IPS DF 19.7 (cell line): ENCODE measurements around the gene F11.
"Not testable (repeated sequence)": the region's sequence is repeated elsewhere in the genome, so short reads cannot be mapped to it uniquely, and the experiment has no call there.

Experiments
- DNase-seq: peaks from one replicate; pipeline ENCODE4 v3.0.0-alpha.2; 2013; ENCODE audit warnings: low read depth, low spot score

F11 gene

DNA sequence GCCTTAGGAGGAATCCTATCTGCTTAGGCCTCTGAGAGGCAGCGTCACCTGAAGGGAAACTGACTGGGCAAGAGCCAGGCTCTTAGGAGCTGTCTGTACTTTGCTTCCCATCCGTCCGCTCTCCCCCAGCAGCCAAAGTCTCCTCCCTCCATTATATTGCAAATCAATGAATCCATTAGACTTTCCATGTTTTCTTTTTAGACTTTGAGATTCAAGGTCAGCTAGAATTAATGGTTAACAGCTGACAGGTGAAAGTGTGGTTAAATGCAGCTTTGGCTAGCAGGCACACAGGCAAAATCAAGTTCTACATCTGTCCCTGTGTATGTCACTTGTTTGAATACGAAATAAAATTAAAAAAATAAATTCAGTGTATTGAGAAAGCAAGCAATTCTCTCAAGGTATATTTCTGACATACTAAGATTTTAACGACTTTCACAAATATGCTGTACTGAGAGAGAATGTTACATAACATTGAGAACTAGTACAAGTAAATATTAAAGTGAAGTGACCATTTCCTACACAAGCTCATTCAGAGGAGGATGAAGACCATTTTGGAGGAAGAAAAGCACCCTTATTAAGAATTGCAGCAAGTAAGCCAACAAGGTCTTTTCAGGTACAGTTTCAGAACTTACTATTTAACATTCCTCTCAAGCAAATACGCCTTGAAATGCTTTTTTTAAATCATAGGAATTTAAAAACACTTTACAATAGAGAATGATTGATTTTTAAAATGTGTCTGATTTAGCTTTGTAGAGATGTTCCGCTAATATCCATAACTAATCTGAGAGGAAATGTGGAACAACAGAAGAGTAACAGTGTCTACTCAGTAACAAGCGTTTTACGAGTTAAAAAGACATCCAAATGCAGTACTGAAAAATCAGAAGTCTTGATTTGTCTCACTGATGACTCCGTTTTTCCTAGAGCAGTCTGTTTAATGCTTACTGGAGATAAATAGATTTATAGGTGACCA lies at the start of gene F11:
Gene F11 (plus strand): TSS at position 507 of the 970 bp plus-strand sequence. CDS start 948 bp downstream, outside the sequence.
- DNase-seq = no peak

DNA sequence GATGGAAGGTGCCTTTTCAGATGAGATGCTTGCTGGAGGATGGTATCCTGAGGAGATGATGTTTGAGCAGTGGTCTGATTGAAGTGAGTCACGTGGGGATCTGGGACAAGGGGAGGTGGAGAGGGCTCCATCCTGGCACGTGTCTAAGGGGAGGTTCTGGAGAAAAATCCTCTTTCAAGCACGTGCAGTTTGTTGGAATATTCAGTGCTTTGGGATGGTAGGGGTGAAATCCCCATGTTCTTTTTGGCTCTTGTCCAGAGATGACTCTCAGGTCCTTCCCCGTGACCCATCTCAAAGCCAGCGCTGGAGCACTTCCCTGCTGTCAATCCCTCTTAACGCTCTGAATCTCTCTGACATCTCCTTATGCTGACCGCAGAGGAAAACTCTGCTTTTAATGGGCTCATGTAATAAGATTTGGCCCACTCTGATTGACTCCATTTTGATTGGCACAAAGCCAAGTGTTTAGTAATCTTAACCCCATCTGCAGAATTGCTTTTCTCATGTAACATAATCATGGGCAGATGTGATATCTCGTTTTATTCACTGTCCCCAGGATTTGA lies 49.4 kb upstream of the F11 start:
- DNase-seq = no peak

DNA sequence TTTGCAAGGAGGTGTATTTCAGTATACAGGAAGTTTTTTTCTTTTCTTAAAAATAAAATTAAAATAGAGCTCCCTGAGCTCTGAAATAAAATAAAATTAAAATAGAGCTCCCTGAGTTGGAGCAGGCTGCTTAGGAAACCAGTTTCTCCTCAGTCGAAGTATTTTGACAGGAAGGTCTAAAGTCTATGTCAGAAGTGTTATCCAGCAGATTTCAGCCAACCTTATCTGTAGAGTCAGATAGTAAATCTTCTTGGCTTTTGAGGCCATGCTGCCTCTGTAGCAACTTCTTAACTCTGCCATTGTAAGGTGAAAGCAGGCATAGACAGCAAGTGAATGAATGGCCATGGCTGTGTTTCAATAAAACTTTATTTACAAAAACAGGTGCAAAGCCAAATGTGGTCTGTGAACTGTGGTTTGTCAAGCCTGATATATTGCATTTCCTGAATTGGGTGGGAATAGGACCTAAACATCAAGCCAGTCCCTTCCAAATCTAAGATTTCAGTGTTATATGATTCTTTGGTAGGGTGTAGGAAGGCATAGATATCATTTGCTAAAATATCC lies 48.2 kb upstream of the F11 start:
- no peak for DNase-seq

DNA sequence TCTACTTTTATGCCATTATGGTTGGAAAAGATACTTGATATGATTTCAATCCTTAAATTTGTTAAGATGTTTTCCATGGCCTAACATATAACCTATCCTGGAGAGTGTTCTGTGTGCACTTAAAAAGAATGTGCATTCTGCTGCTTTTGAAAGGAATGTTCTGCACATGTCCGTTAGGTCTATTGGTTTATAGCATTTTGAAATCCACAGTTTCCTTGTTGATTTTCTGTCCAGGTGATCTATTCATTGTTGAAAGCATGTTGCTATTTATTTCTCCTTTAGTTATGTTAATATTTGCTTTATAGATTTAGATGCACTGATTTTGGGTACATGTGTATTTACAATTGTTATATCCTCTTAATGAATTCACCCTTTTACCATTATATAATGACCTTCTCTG lies 44.4 kb upstream of the F11 start:
- no peak for DNase-seq

DNA sequence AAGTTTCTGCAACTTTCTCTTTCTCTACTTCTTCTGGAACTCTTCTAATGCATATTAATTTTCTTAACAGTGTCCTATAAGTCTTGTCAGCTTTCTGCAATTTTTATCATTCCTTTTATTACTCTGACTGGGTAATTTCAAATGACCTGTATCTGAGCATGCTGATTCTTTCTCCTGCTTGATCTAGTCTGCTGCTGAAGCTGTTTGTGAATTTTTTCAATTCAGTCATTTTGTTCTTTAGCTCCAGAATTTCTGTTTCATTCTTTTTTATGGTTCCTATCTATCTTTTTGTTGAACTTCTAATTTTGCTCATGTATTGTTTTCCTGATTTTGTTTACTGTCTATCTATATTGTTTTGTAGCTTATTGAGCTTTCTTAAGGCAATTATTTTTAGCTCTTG lies 40.1 kb upstream of the F11 start:
- no peak for DNase-seq

DNA sequence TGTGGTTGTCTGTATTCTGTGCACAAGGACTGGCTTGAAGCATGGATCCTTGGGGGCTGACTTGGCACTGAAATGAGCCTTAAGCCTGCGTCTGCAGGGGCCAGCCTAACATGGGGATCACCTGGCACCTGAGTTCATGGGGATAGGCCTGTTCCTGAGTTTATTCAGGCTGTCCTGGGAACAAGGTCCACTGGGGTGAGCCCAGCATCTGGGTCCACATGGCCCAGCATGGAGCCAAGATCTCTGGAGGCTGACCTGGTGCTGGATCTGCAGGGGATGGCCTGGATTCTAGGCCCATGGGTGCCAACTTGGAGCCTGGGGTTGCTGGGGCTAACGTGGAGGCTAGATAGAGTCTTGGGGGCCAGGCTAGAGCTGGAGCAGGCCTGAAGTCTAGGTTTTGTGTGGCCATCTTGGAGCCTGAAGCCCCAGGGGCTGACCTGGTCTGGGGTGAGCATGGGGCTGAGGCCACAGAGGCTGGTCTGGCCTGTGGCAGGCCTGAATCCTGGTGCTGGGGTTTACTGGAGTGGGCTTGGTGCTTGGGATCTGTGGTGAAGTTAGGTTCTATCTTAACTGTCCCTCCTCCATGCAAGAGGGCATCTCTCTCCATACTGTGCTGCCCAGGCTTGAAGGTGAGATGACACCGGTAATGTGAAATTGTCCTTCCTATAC lies 39.3 kb upstream of the F11 start:
- DNase-seq = no peak

DNA sequence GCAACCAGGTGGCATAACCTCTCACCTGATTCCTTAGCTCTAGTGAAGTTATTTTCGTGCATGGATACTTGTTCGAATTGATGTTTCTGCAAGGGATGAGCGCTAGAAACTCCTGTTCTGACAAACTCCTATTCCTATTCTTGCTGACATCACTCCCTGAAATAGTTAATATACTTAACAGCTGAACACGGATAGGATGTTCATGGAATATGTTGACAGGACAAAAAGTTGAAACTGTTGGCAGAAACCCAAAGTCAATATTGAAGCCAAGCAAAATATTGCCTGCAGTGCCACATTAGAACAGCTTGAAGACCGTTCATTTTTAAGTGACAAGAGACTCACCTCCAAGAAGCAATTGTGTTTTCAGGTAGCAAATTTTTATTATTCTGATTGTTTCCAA lies 38.8 kb upstream of the F11 start, which contains the start of gene KLKB1:
Gene KLKB1 (plus strand): TSS at position 287 of the 400 bp plus-strand sequence. CDS start 689 bp downstream, outside the sequence.
- no peak for DNase-seq

DNA sequence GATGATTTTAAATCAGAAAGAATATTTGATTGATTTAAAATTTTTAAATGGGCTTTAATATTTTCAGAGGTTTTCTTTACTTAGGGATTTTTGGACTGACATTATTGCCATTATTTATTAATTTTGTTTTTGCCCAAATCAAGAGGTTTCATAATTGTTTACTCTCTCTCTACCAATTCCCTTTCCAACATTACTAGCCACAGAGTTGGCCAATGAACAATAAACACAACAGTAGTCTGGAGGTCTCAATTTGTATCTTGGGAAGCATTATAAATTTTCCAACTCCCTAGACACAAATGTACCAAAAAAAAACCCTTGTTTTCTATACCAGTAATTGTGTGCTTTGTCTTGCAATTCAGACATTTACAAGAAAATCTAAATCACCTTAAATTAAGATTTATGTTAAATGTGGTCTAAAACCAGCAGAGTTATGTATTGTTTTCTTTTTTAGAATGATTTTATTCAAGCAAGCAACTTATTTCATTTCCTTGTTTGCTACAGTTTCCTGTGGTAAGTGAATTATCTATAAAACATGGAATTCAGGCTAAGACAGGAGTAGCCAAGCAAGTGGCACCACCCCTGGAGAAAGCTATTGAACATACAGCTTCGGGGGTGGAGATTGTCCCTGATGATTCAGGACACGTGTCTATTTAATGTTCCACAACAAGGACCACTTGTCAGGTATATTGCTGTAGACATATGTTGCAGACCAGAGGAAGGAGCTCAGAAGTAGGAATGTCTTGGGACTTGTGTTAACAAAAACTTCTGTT lies 38.1 kb upstream of the F11 start:
- no peak for DNase-seq

DNA sequence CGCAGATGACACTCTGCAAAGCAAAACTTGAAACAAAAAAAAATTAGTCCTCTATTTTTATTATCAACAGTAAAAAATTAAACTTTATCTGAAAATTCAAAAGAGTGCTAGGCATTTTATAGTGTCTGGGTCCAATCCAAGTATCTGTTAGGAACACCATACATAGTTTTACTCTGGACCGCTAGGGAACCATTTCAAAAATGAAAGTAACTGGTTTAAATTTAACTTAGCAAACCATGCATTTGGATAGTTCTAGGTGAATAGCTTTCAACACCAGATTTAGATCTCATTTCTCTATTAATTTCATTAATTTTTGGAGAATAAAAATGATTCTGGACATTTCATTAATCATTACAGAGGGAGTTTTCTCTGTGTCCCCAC lies 37.5 kb upstream of the F11 start:
- no peak for DNase-seq

DNA sequence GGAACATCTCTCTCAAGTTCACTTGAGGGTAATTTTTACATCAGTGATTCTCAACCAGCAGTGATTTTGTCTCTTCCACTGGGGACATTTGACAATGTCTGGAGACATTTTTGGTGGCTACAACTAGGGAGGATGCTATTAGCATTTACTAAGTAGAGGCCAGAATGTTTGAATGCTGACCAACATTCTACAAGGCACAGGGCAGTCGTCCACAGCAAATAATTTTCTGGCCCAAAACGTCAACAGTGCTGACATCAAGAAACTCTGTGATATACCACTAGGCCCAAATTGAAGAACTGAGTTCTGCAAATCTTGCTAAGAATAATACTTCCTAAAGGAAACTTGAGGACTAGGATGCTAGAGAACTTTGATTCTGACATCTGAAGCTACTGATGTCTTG lies 31.6 kb upstream of the F11 start:
- no peak for DNase-seq

DNA sequence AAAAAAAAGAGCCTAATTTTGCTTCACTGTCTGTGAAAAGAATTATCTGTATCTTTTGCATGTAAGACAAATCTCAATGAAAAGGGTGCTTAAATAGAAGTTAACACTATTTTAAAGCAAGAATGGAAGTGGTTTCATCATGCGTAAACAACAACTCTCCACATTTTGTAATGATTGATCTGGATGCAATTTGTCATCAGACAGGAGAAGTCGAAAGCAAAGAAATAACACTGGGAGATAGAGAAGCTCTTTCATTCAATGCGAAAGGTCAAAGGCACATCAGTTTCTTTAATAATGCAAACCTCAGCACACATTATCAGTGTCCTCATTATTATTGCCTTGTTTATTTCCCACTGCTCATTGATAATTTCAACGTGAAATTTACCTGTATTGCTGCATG lies 29.9 kb upstream of the F11 start:
- DNase-seq = no peak

DNA sequence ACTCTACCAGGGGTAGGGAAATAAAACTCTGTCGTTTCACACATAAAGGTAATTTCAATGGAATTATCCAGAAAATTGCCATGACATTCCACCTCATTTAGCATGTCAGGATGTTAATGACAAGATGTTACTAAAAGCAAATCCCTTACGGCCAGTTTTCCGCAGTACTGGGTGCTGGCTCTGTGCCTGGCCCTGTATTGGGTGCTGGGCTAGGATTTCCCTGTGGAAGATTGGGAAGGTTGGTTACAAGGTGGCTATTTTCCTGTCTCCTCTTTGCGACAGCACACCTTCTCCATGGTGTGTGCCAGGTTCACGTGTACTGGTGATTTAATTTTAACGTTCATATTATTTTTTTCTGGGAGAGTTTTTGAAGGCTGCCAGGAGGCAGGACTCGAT lies 25.5 kb upstream of the F11 start:
- no peak for DNase-seq

DNA sequence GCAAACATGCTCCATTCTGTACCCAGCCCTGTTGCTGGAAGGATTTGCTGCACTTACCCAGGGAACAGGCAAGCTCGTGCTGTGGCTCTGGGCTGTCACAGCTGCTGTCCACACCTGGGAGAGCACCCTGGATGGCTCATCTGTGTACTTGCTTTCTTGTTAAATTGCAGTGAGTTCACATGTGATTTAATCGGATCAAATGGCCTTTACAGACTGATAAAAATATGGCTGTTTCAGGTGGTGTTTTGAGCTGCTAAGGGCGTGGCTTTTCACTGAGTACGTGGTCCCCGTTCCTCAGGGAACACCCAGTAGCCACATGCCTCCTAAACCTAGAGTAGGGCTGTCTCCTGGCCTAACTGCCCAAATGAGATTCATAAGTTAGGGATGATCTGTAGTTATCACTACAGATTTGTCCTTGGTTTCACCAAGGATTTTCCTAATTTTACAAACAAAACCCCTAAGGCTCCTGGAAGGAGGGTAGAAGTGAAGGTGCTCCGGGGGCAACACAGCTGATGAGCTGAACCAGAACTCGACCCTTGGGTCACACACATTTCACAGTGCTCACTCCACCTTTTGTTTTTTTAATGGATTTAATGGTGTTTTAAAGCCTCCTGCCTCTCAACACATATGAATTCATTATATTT lies 25.0 kb upstream of the F11 start:
- no peak for DNase-seq

DNA sequence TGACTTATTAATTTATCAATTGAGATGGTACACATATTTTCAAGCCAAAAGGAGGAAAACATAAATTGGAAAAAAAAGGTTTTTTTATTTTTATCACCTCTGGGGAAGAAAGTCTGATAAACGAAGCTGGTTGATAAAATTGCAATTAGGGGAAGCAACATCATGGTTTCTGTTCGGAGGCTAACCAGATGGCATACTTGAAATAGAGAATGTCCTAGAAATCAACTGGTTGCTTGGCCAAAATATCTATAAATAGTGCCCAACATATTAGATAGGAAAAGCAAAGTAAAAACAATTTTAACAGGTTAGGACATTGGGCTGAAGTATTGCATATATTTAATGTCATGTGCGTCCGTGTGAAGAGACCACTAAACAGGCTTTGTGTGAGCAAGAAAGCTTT lies 24.4 kb upstream of the F11 start:
- DNase-seq = no peak

DNA sequence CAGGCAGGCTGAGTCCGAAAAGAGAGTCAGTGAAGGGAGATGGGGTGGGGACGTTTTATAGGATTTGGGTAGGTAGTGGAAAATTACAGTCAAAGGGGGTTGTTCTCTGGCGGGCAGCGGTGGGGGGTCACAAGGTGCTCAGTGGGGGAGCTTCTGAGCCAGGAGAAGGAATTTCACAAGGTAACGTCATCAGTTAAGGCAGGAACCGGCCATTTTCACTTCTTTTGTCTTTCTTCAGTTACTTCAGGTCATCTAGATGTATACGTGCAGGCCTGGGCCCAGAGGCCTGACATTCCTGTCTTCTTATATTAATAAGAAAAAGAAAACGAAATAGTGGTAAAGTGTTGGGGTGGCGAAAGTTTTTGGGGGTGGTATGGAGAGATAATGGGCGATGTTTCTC lies 24.0 kb upstream of the F11 start:
- not testable (repeated sequence) for DNase-seq

DNA sequence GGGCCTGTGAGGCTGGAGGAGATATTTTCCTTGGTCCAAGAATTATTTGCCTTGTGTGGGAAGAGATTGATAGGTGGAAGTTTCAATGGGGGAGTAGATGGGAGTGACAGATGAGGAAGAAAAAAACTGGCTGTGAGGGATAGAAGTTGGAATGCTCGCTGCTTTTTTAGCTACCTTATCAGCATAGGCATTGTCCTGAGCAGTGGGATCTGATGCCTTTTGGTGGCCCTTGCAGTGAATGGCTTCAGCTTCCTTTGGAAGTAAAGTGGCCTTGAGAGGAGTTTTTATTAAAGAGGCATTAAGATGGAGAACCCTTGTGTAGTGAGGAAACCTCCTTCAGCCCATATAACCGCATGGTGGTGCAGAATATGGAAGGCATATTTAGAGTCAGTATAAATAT lies 22.7 kb upstream of the F11 start:
- DNase-seq = no peak

DNA sequence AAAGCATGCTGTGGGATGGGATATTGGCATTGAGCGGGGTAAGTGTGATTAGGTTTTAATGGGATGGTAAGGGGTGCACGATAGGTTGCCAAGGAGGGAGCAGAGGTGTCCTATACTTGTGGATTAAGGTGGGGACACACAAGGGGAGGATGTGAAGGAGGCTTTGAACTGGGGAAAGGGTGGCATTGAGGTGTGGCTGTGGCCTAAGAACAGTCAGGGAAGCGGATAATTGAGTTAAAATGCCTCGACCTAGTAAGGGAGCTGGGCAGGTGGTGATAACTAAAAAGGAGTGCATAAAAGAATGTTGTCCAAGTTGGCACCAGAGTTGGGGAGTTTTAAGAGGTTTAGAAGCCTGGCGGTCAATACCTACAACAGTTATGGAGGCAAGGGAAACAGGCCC lies 21.2 kb upstream of the F11 start:
- DNase-seq = no peak

DNA sequence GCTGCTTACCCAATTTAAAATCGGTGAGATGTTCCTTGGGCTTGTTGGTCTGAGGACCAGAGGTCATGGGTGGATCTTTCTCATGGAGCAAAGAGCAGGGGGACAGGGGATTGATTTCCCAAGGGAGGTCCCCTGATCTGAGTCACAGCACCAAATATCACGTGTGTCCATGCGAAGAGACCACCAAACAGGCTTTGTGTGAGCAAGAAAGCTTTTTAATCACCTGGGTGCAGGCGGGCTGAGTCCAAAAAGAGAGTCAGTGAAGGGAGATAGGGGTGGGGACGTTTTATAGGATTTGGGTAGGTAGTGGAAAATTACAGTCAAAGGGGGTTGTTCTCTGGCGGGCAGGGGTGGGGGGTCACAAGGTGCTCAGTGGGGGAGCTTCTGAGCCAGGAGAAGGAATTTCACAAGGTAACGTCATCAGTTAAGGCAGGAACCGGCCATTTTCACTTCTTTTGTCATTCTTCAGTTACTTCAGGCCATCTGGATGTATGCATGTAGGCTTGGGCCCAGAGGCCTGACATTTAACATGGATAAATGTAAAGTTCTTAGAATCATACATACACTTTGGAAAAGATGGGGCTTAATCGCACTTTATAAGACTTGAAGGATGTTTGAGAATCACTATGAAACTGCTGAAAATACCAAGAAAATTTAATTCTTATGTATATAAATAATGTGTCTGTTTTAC lies 18.8 kb upstream of the F11 start:
- DNase-seq = not testable (repeated sequence)

DNA sequence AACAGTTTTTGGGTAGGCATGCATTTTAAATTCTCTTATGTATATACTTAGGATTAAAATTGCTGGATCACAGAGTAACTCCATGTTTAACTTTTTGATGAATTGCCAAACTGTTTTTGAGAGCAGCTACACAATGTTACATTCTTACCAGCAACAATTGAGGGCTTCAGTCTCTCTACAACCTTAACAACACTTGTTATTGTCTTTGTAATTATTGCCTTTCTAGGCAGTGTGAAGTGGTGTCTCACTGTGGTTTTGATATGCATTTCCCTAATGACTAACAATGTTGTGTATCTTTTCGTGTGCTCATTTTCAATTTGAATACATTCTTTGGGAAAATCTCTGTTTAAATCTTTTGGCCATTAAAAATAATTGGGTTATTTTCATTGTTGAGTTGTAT lies 17.3 kb upstream of the F11 start:
- no peak for DNase-seq
